Epithelial cell of esophagus (primary cell): ENCODE data around the gene OLR1.

Experiments
- DNase-seq: peaks from one replicate; pipeline ENCODE4 v3.0.0; 2010; ENCODE audit warnings: low read depth
- H3K4me3 ChIP-seq: 2 replicates; pipeline ENCODE4 v1.5.1; 2011; ENCODE audit warnings: mild to moderate bottlenecking, low read length, control low read depth
- TF ChIP-seq, protein P1 (sequence below): IDR thresholded peaks from 2 replicates; pipeline ENCODE4 v1.5.1; 2011; ENCODE audit warnings: low read depth, mild to moderate bottlenecking, low read length, control low read depth, inconsistent platforms; ENCODE audit not compliant: insufficient read depth; ENCODE audit errors: missing control alignments

OLR1 gene

DNA sequence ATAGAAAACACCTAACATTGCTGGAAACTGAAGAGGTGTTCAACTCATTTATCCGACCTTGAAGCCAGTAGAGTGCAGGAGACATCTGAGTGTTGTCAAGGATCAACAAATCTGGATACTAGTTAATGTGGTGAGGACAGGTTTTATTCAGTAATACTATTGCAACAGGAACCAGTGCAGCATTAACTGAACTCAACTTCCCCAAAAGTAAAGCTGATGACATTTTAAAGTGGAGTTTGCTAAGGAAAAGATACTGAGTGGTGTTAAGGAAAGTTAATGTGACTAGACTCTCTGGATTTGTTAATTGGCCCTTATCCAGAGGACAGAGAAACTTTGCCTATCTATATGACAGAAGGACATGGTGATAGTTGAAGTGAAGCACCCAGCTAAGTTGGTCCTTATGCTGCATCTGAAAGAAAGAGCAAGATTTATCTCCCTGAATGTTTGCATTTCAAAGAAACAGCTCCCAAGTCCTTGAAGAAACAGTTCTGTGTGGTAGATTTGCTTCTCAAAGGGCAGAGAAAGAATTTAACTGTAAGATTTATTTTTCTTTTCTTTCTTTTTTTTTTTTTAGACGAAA is 40.7 kb downstream of the OLR1 start:
- TF ChIP-seq, protein P1, sequence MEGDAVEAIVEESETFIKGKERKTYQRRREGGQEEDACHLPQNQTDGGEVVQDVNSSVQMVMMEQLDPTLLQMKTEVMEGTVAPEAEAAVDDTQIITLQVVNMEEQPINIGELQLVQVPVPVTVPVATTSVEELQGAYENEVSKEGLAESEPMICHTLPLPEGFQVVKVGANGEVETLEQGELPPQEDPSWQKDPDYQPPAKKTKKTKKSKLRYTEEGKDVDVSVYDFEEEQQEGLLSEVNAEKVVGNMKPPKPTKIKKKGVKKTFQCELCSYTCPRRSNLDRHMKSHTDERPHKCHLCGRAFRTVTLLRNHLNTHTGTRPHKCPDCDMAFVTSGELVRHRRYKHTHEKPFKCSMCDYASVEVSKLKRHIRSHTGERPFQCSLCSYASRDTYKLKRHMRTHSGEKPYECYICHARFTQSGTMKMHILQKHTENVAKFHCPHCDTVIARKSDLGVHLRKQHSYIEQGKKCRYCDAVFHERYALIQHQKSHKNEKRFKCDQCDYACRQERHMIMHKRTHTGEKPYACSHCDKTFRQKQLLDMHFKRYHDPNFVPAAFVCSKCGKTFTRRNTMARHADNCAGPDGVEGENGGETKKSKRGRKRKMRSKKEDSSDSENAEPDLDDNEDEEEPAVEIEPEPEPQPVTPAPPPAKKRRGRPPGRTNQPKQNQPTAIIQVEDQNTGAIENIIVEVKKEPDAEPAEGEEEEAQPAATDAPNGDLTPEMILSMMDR, result no peak
- no peak for DNase-seq
- no peak overlapping the region for H3K4me3 ChIP-seq

DNA sequence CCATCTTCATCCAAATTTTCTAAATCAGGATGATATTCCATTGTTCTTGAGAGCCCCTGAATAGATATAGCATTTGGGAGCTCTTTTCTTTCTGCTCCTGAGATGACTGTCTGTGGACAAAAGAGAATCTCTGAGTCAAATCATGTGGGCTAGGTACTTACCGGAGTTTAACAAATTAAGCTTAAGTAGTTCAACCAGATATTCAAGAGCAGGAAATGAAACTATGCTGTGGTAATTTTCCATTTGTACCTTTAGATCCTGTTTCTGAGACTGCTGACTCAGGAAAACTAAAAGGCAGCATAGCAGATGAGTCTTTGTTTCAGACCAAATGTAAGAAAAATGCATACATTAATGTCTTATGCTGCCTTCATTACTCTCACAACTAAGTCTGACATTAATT is 41.9 kb downstream of the OLR1 start, which contains the start of gene CLEC7A:
Gene CLEC7A, minus strand, starts transcription at position 158 of the 400 bp plus-strand sequence. Its CDS starts 117 bp downstream, at position 41.
- TF ChIP-seq, protein P1, result no peak
- H3K4me3 ChIP-seq, result no peak within 1 kb of the TSS
- peak; percentile 82 for DNase-seq

DNA sequence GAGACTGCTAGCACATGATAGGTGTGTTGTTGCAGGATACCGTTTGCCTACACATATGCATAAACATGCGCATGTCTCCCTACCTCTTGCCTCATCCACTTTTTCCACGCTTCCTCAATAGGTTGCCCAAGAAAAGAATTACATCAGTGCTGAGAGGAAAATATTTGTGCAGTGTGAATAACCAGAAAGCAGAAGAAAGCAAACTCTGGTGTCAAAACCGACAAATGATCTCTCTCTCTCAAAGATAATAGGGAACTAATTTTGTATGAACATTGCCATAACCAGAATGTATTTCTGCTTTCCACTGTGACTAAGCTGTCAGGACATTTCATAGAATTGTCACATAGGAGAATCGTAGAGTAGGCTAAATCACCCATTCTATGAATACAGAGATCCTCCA is 43.2 kb downstream of the OLR1 start:
- TF ChIP-seq, protein P1, result no peak
- no peak overlapping the region for H3K4me3 ChIP-seq
- DNase-seq, result peak; percentile 39

DNA sequence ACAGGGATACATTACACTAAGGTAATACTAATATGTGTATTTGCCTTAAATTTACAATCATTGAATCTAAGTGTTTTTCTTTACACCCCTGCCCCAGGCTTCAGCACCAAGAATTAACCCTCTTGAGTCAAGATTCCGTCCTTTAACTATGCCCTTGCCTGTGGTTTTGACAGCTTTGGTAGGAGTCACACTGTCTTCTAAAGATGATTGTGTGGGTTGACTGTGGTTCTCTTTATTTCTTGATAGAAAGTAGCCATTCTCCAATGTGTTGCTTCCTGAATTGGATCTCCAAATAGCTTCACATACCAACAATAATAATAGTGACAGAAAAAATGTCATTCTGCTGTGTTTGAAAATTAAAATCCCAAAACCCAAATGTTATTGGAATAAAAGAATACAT is 45.5 kb downstream of the OLR1 start:
- TF ChIP-seq, protein P1, result no peak
- DNase-seq, result no peak
- H3K4me3 ChIP-seq, result no peak overlapping the region

DNA sequence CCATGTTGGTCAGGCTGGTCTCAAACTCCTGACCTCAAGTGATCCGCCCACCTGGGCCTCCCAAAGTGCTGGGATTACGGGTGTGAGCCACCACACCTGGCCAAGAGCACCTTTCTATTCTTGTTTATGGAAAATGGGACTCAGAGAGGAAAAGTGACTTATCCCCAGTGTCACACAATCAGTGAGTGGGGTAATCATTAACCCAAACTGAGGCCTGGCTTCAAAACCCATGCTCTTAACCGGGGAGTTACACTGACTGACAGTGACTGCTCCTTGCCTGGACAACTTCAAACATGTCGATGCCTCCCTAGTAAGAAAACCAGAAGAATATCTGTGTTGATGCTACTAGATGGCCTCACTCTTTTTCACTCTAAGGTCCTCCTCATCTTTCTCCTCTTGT is 49.2 kb downstream of the OLR1 start:
- TF ChIP-seq, protein P1, result no peak
- H3K4me3 ChIP-seq, result no peak overlapping the region

DNA sequence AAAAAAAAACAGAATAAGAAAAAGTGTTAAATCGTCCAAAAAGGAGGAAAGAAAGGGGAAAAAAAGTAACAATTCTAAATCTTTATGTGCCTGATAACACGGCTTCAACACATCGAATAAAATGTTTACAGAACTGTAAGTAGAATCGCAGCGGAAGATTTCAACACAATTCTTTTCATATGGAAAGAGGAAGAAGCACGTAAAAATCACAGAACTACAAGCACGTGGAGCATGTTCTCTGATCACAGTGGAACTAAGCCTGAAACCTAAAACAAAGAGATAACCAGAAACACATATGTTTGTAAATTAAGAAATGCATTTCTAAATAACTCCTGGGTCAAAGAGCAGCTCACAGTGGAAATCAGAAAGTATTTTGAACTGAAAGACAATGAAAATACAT is 50.7 kb downstream of the OLR1 start:
- no peak overlapping the region for H3K4me3 ChIP-seq
- DNase-seq, result no peak
- TF ChIP-seq, protein P1, result no peak

More for the DNA sequence above, 49.2 kb downstream of the OLR1 start:
- DNase-seq, result no peak

DNA sequence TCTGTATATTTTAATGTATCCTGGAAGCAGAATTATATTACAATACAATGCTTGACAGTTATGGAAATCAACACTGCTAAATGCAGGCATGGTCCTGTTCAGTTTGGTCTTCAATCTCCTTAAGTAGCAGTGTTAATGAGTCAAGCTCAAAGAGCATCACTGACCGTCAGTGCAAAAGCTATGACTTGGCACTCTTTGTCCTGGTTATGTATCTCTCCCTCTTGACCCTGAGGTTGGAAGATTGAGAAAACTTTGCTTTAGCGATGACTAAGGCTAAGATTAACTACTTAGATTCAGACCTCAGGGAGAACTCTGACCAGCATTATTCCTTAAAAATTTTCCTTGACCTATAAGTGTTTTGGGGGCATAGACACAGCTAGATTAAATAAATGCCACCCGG is 52.9 kb downstream of the OLR1 start:
- H3K4me3 ChIP-seq, result no peak overlapping the region
- TF ChIP-seq, protein P1, result no peak
- DNase-seq, result no peak
